HepG2 (cell line): ENCODE data around the gene USP30. TPM values are rescaled to one million over a fixed set of nuclear protein-coding genes. Genes with fewer than 3 reads are reported as not detected.

Experiments used
- DDIT3 ChIP-seq: sonication (generic); formaldehyde crosslinking; IDR thresholded peaks from 2 replicates; pipeline ENCODE4 v1.4.0; 2020; ENCODE audit warnings: mild to moderate bottlenecking, missing genetic modification reagents
- GPBP1L1 ChIP-seq: sonication (generic); formaldehyde crosslinking; IDR thresholded peaks from 2 replicates; pipeline ENCODE4 v1.5.0; 2020; ENCODE audit warnings: mild to moderate bottlenecking, missing genetic modification reagents
- KIAA2018 ChIP-seq: sonication (generic); formaldehyde crosslinking; IDR thresholded peaks from 2 replicates; pipeline ENCODE4 v1.5.0; 2020; ENCODE audit warnings: mild to moderate bottlenecking, missing genetic modification reagents, borderline replicate concordance
- MAF1 ChIP-seq: sonication (generic); formaldehyde crosslinking; IDR thresholded peaks from 2 replicates; pipeline ENCODE4 v1.5.0; 2020; ENCODE audit warnings: missing genetic modification reagents, borderline replicate concordance
- PRDM10 ChIP-seq: sonication (generic); formaldehyde crosslinking; IDR thresholded peaks from 2 replicates; pipeline ENCODE4 v1.4.0; 2020; ENCODE audit warnings: low read depth, missing genetic modification reagents
- PRDM15 ChIP-seq: sonication (generic); formaldehyde crosslinking; IDR thresholded peaks from 2 replicates; pipeline ENCODE4 v1.4.0; 2020; ENCODE audit warnings: missing genetic modification reagents
- ZNF737 ChIP-seq: sonication (generic); formaldehyde crosslinking; IDR thresholded peaks from 2 replicates; pipeline ENCODE4 v1.5.0; 2020; ENCODE audit warnings: missing genetic modification reagents, mild to moderate bottlenecking, borderline replicate concordance
- polyA plus RNA-seq, 8 experiments: library from polyadenylated mRNA; depleted of rRNA in 3 of 8; stranded (reverse) in 7 of 8; unstranded in 1 of 8; fragments of >200 nt; fragmentation: Illumina TruSeq in 4 of 8; extraction: Trizol in 4 of 8; gene quantifications; 2 replicates each; pipeline versions ENCODE4 v1.2.1 to v1.2.3, GENCODE V29; 2011 to 2016; ENCODE audit warnings: low read depth in 4 of 8, missing spikeins in 1 of 8, mixed read lengths in 1 of 8; ENCODE audit not compliant: insufficient read depth in 1 of 8
- total RNA-seq, 5 experiments: library from RNA; depleted of rRNA; stranded (reverse); fragments of >200 nt; fragmentation: Illumina TruSeq; extraction: Trizol; gene quantifications; 2 replicates each; pipeline ENCODE4 v1.2.3, GENCODE V29; 2016; ENCODE audit warnings: low read depth in 1 of 5

Gene USP30
- total and polyA plus RNA-seq, 2 of the 13 experiments (the other 11 are each of a cell fraction or from before 2014, with no cell fraction given), result 11.2 to 20.8 TPM

DNA sequence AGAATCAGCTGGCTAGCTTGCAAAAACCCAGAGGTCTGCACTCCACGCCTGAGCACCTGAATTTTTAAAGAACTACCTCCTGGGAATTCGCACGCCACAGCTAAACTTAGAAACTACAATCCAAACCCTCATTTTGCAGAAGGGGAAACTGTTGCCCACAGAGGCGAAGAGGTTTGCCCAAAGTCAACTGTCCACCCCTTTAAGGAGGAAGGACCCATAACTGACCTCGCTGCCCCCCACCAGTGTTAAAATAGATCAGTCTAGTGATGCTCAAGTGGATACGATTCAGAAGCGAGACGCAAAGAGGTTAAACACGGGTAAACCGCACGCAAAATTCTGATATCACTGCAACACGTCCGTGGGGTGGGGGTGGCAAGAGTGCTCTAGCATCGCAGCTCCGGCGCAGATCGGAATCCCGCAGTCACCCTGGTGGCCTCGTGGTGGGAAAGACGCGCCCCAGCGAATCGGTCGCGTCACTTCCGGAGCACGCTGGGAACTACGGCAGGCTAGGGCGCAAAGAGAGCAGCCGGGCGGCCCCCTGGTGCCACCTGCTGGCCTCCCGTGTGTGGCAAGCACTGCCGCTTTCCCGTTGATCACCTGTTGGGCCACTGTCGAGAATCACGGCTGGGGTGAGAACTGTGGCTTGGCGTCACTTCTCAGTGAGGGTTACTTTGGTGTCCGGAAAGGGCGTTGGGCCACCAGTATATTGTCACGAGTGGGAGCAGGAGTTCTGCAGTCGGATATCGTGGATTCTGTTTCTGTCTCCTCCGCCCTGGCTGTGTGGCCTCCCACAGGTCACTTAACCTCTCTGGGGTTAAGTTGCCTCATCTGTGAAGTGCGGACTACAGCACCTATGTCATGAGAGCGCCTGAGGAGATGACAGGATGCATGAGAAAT lies 40.9 kb downstream of the USP30 start, which contains the start of gene ALKBH2 (continued):
- TF ChIP-seq KIAA2018 (CRISPR knock-in tag) (0 out of 2 replicates have a peak, but pooled peaks have one; percentile 43), DDIT3 (CRISPR knock-in tag) (no peak), MAF1 (CRISPR knock-in tag) (no peak), PRDM10 (peak; percentile 64; the same call in 1 of the 2 replicates), GPBP1L1 (CRISPR knock-in tag) (no peak), ZNF737 (CRISPR knock-in tag) (0 out of 2 replicates have a peak, but pooled peaks have one; percentile 24), PRDM15 (CRISPR knock-in tag) (peak; percentile 27; the same call in 1 of the 2 replicates)
